ENCODE measurements around the gene NEK7.
"Not testable (repeated sequence)": the region's sequence is repeated elsewhere in the genome, so short reads cannot be mapped to it uniquely, and the experiment has no call there.

The NEK7 gene

GRCh38 chr1:198156745-198157240 is at the start of gene NEK7:
NEK7 (plus strand) TSS chr1:198156998; CDS start chr1:198232581, 75,583 bp downstream.
- DNase-seq: peak; percentile 91

GRCh38 chr1:198107091-198107501 is 49.7 kb upstream of the NEK7 start:
- DNase-seq: no peak

- DNase-seq: no peak
These were observed 48.0 kb upstream of the NEK7 start for GRCh38 chr1:198108636-198109370.

GRCh38 chr1:198109371-198109715 is 47.5 kb upstream of the NEK7 start:
- no peak for DNase-seq

- no peak for DNase-seq
These were observed 43.5 kb upstream of the NEK7 start for GRCh38 chr1:198113342-198113750.

GRCh38 chr1:198116069-198116468 is 40.7 kb upstream of the NEK7 start:
- no peak for DNase-seq

GRCh38 chr1:198116469-198116868 is 40.3 kb upstream of the NEK7 start:
- no peak for DNase-seq

GRCh38 chr1:198117267-198117666 is 39.5 kb upstream of the NEK7 start:
- DNase-seq: no peak

GRCh38 chr1:198118134-198118533 is 38.7 kb upstream of the NEK7 start:
- DNase-seq: peak; percentile 72

GRCh38 chr1:198119906-198120305 is 36.9 kb upstream of the NEK7 start:
- no peak for DNase-seq

- no peak for DNase-seq
These were observed 35.6 kb upstream of the NEK7 start for GRCh38 chr1:198121056-198121826.

GRCh38 chr1:198122693-198123092 is 34.1 kb upstream of the NEK7 start:
- no peak for DNase-seq

- no peak for DNase-seq
These were observed 33.7 kb upstream of the NEK7 start for GRCh38 chr1:198123133-198123532.

GRCh38 chr1:198124673-198125072 is 32.1 kb upstream of the NEK7 start:
- DNase-seq: no peak

GRCh38 chr1:198125995-198126735 is 30.6 kb upstream of the NEK7 start:
- no peak for DNase-seq

GRCh38 chr1:198128533-198128932 is 28.3 kb upstream of the NEK7 start:
- DNase-seq: no peak

- not testable (repeated sequence) for DNase-seq
These were observed 26.7 kb upstream of the NEK7 start for GRCh38 chr1:198130053-198130452.

GRCh38 chr1:198132060-198132781 is 24.6 kb upstream of the NEK7 start:
- no peak for DNase-seq

GRCh38 chr1:198134252-198134651 is 22.5 kb upstream of the NEK7 start:
- no peak for DNase-seq

GRCh38 chr1:198135366-198135765 is 21.4 kb upstream of the NEK7 start:
- DNase-seq: no peak

GRCh38 chr1:198141668-198142351 is 15.0 kb upstream of the NEK7 start:
- DNase-seq: no peak

GRCh38 chr1:198143797-198144196 is 13.0 kb upstream of the NEK7 start:
- no peak for DNase-seq

Measured in right forelimb (tissue), 1 donor.